ENCODE data around the gene LAMC2. TPM values are rescaled to one million over a fixed set of nuclear protein-coding genes. Genes with fewer than 3 reads are reported as not detected.
"Not testable (repeated sequence)": the region's sequence is repeated elsewhere in the genome, so short reads cannot be mapped to it uniquely, and the experiment has no call there.

The LAMC2 gene
- total RNA-seq, 8 experiments from 2014 or later = 0.14 to 2.8 (median 0.56) TPM

- in situ Hi-C loops (cut with MboI; ENCODE audit: low pct_unique_long_range_greater_than_20kb in 2 of 9, low sequenced_read_pairs in 9 of 9, unreplicated experiment in 9 of 9) = no loop called here
- ATAC-seq (replicated peaks in 6 of 8) = peak in 2 of 8 experiments; percentile 26 to 36
- Histone ChIP-seq H3K27ac (no peak overlapping the region), H3K4me1 (replicated peaks in 1 of 2) (no peaks in the 10 kb centered on the region), H3K4me3 (no peak overlapping the region)
- 13 to 80% (median 67%) methylated on average over 1 to 5 of the region's 7 CpGs; no CpG with 5 or more reads in 3 of the 10 experiments for WGBS, 10 experiments
These were observed 81.8 kb downstream of the LAMC2 start for GRCh38 chr1:183267646-183268431.

GRCh38 chr1:183270541-183271141 is 84.6 kb downstream of the LAMC2 start:
- peak in 2 of 8 experiments; percentile 7 to 27 for ATAC-seq (replicated peaks in 6 of 8)
- no peak overlapping the region for H3K27ac ChIP-seq

GRCh38 chr1:183272390-183272848 is 86.4 kb downstream of the LAMC2 start:
- in situ Hi-C loops (cut with MboI; ENCODE audit: low pct_unique_long_range_greater_than_20kb in 2 of 9, low sequenced_read_pairs in 9 of 9, unreplicated experiment in 9 of 9) = no loop called here
- H3K27ac ChIP-seq = no peak overlapping the region
- no peaks in the 10 kb centered on the region for H3K4me1 ChIP-seq (replicated peaks in 1 of 2)
- no peak overlapping the region for H3K4me3 ChIP-seq
- WGBS, 10 experiments = 20 to 100% (median 83%) methylated on average over 1 to 4 of the region's 4 CpGs; no CpG with 5 or more reads in 2 of the 10 experiments
- ATAC-seq (replicated peaks in 6 of 8) = peak in 3 of 8 experiments; percentile 32 to 71 (median 61)

More at GRCh38 chr1:183270541-183271141, 84.6 kb downstream of the LAMC2 start:
- WGBS, 10 experiments = 23 to 81% (median 51%) methylated on average over 2 to 5 of the region's 5 CpGs
- Histone ChIP-seq H3K4me3 (no peak overlapping the region), H3K4me1 (replicated peaks in 1 of 2) (no peaks in the 10 kb centered on the region)
- in situ Hi-C loops (cut with MboI; ENCODE audit: low pct_unique_long_range_greater_than_20kb in 2 of 9, low sequenced_read_pairs in 9 of 9, unreplicated experiment in 9 of 9) = no loop called here

GRCh38 chr1:183273300-183273699 is 87.2 kb downstream of the LAMC2 start:
- 6 to 90% (median 86%) methylated on average over 2 to 5 of the region's 5 CpGs; no CpG with 5 or more reads in 1 of the 10 experiments for WGBS, 10 experiments
- in situ Hi-C loops (cut with MboI; ENCODE audit: low pct_unique_long_range_greater_than_20kb in 2 of 9, low sequenced_read_pairs in 9 of 9, unreplicated experiment in 9 of 9) = no loop called here
- peak in 3 of 8 experiments; percentile 68 to 72 (median 69) for ATAC-seq (replicated peaks in 6 of 8)
- Histone ChIP-seq H3K4me1 (replicated peaks in 1 of 2) (no peaks in the 10 kb centered on the region), H3K27ac (no peak overlapping the region), H3K4me3 (no peak overlapping the region)

- H3K27ac ChIP-seq; H3K4me3 ChIP-seq; ATAC-seq (replicated peaks in 6 of 8); H3K4me1 ChIP-seq (replicated peaks in 1 of 2); in situ Hi-C loops (cut with MboI; ENCODE audit: low pct_unique_long_range_greater_than_20kb in 2 of 9, low sequenced_read_pairs in 9 of 9, unreplicated experiment in 9 of 9): not testable (repeated sequence)
- 96 to 100% (median 100%) methylated on average over 1 to 4 of the region's 4 CpGs; no CpG with 5 or more reads in 5 of the 10 experiments for WGBS, 10 experiments
These were observed 87.9 kb downstream of the LAMC2 start for GRCh38 chr1:183273984-183274383.

GRCh38 chr1:183274836-183275235 is 88.8 kb downstream of the LAMC2 start:
- ATAC-seq (replicated peaks in 6 of 8) = no peak
- no peak overlapping the region for H3K4me3 ChIP-seq
- 40 to 100% (median 89%) methylated on average over 1 to 3 of the region's 3 CpGs; no CpG with 5 or more reads in 3 of the 10 experiments for WGBS, 10 experiments
- in situ Hi-C loops (cut with MboI; ENCODE audit: low pct_unique_long_range_greater_than_20kb in 2 of 9, low sequenced_read_pairs in 9 of 9, unreplicated experiment in 9 of 9) = loop anchor here in 3 of 9 experiments (25.0 kb wide), 3 partner anchors 187 to 337 kb away; partner anchors contain the start of gene SMG7 (in 1 of the 3)
- no peak overlapping the region for H3K27ac ChIP-seq
- peaks cover 9% of the 10 kb centered on the region in 2 donors for H3K4me1 ChIP-seq (replicated peaks in 1 of 2)

- 20 to 100% (median 92%) methylated on average over 1 to 3 of the region's 3 CpGs; no CpG with 5 or more reads in 5 of the 10 experiments for WGBS, 10 experiments
- in situ Hi-C loops (cut with MboI; ENCODE audit: low pct_unique_long_range_greater_than_20kb in 2 of 9, low sequenced_read_pairs in 9 of 9, unreplicated experiment in 9 of 9) = loop anchor here in 3 of 9 experiments (25.0 kb wide), 3 partner anchors 187 to 337 kb away; partner anchors contain the start of gene SMG7 (in 1 of the 3)
These were observed 89.3 kb downstream of the LAMC2 start for GRCh38 chr1:183275322-183275721.

GRCh38 chr1:183276386-183277080 is 90.5 kb downstream of the LAMC2 start:
- Histone ChIP-seq H3K4me3 (no peak overlapping the region), H3K27ac (no peak overlapping the region), H3K4me1 (replicated peaks in 1 of 2) (peaks cover 9% of the 10 kb centered on the region in 2 donors)
- in situ Hi-C loops (cut with MboI; ENCODE audit: low pct_unique_long_range_greater_than_20kb in 2 of 9, low sequenced_read_pairs in 9 of 9, unreplicated experiment in 9 of 9) = loop anchor here in 3 of 9 experiments (25.0 kb wide), 3 partner anchors 186 to 336 kb away; partner anchors contain the start of gene SMG7 (in 1 of the 3)
- peak in 1 of 8 experiments; percentile 32 for ATAC-seq (replicated peaks in 6 of 8)
- WGBS, 10 experiments = 73 to 100% (median 86%) methylated on average over 1 to 8 of the region's 9 CpGs; no CpG with 5 or more reads in 1 of the 10 experiments

More at GRCh38 chr1:183275322-183275721, 89.3 kb downstream of the LAMC2 start:
- H3K27ac ChIP-seq = no peak overlapping the region
- H3K4me3 ChIP-seq = no peak overlapping the region
- no peak for ATAC-seq (replicated peaks in 6 of 8)
- H3K4me1 ChIP-seq (replicated peaks in 1 of 2) = peaks cover 9% of the 10 kb centered on the region in 2 donors

GRCh38 chr1:183277821-183278738 is 92.0 kb downstream of the LAMC2 start:
- no peak for ATAC-seq (replicated peaks in 6 of 8)
- Histone ChIP-seq H3K27ac (no peak overlapping the region), H3K4me3 (no peak overlapping the region), H3K4me1 (replicated peaks in 1 of 2) (peaks cover 11 to 15% of the 10 kb centered on the region in 2 donors)
- whole genome bisulfite sequencing, 10 experiments = 15 to 100% (median 68%) methylated on average over 1 to 6 of the region's 7 CpGs
- in situ Hi-C loops (cut with MboI; ENCODE audit: low pct_unique_long_range_greater_than_20kb in 2 of 9, low sequenced_read_pairs in 9 of 9, unreplicated experiment in 9 of 9) = loop anchor here in 3 of 9 experiments (25.0 kb wide), 3 partner anchors 184 to 334 kb away; partner anchors contain the start of gene SMG7 (in 1 of the 3)

GRCh38 chr1:183278739-183279591 is 92.9 kb downstream of the LAMC2 start:
- no peak overlapping the region for H3K27ac ChIP-seq
- peak; percentile 3 to 77 (median 66) for ATAC-seq (replicated peaks in 6 of 8)
- no peak overlapping the region for H3K4me3 ChIP-seq
- 0 to 79% (median 60%) methylated on average over 1 to 11 of the region's 12 CpGs; no CpG with 5 or more reads in 2 of the 10 experiments for WGBS, 10 experiments
- in situ Hi-C loops (cut with MboI; ENCODE audit: low pct_unique_long_range_greater_than_20kb in 2 of 9, low sequenced_read_pairs in 9 of 9, unreplicated experiment in 9 of 9) = loop anchor here in 3 of 9 experiments (25.0 kb wide), 3 partner anchors 183 to 333 kb away; partner anchors contain the start of gene SMG7 (in 1 of the 3)
- peaks cover 11 to 15% of the 10 kb centered on the region in 2 donors for H3K4me1 ChIP-seq (replicated peaks in 1 of 2)

- in situ Hi-C loops (cut with MboI; ENCODE audit: low pct_unique_long_range_greater_than_20kb in 2 of 9, low sequenced_read_pairs in 9 of 9, unreplicated experiment in 9 of 9) = loop anchor here in 3 of 9 experiments (10.0 to 25.0 kb wide), 4 partner anchors 182 to 332 kb away; partner anchors contain the start of gene SMG7 (in 1 of the 3)
These were observed 93.8 kb downstream of the LAMC2 start for GRCh38 chr1:183279835-183280234.

More at GRCh38 chr1:183279835-183280234, 93.8 kb downstream of the LAMC2 start:
- ATAC-seq (replicated peaks in 6 of 8) = no peak
- Histone ChIP-seq H3K4me1 (replicated peaks in 1 of 2) (peaks cover 11 to 15% of the 10 kb centered on the region in 2 donors), H3K27ac (no peak overlapping the region), H3K4me3 (no peak overlapping the region)
- WGBS, 10 experiments = 25 to 100% (median 67%) methylated on average over 2 to 4 of the region's 6 CpGs; no CpG with 5 or more reads in 6 of the 10 experiments

Data from motor neuron (in vitro differentiated cells).